Mammary epithelial cell (primary cell): ENCODE measurements around the gene PIF1.
"Not testable (repeated sequence)": the region's sequence is repeated elsewhere in the genome, so short reads cannot be mapped to it uniquely, and the experiment has no call there.

Experiments used
- EZH2 ChIP-seq: IDR thresholded peaks from 2 replicates; pipeline ENCODE4 v1.6.1; 2012; ENCODE audit warnings: low read length, inconsistent platforms, borderline replicate concordance
- TF ChIP-seq, protein P1 (sequence below), 2 donors: IDR thresholded peaks in 1 of 2; conservative IDR thresholded peaks in 1 of 2; 2 replicates each; pipeline ENCODE4 v1.5.1; 2011 to 2012; ENCODE audit warnings: inconsistent platforms in 2 of 2, low read length in 2 of 2, mild to moderate bottlenecking in 2 of 2, control low read depth in 1 of 2, low read depth in 1 of 2; ENCODE audit not compliant: insufficient read depth in 1 of 2; ENCODE audit errors: extremely low read depth in 1 of 2

- not testable (repeated sequence) for TF ChIP-seq EZH2
- TF ChIP-seq, protein P1, sequence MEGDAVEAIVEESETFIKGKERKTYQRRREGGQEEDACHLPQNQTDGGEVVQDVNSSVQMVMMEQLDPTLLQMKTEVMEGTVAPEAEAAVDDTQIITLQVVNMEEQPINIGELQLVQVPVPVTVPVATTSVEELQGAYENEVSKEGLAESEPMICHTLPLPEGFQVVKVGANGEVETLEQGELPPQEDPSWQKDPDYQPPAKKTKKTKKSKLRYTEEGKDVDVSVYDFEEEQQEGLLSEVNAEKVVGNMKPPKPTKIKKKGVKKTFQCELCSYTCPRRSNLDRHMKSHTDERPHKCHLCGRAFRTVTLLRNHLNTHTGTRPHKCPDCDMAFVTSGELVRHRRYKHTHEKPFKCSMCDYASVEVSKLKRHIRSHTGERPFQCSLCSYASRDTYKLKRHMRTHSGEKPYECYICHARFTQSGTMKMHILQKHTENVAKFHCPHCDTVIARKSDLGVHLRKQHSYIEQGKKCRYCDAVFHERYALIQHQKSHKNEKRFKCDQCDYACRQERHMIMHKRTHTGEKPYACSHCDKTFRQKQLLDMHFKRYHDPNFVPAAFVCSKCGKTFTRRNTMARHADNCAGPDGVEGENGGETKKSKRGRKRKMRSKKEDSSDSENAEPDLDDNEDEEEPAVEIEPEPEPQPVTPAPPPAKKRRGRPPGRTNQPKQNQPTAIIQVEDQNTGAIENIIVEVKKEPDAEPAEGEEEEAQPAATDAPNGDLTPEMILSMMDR (conservative IDR thresholded peaks at IDR 0.05 in 1 of 2, IDR thresholded peaks at IDR 0.05 in 1 of 2; ENCODE audit: extremely low read depth in 1 of 2, insufficient read depth in 1 of 2, low read depth in 1 of 2, low read length in 2 of 2) = not testable (repeated sequence)
Observed at GRCh38 chr15:64795299-64795698, 30.1 kb downstream of the PIF1 start.
